Esophagus muscularis mucosa (tissue), 3 donors: ENCODE measurements around the gene SLC10A2.

ENCODE experiments used
- CTCF ChIP-seq, 3 experiments: fragments of 200-600 bp in 2 of 3; fragments of 450-650 bp in 1 of 3; sonication (generic) in 2 of 3; IDR thresholded peaks; one replicate each; pipeline ENCODE4 v1.5.1; 2017 to 2019; ENCODE audit warnings: antibody characterized with exemption in 3 of 3, mild to moderate bottlenecking in 2 of 3, moderate library complexity in 1 of 3
- POLR2A ChIP-seq: fragments of 450-650 bp; IDR thresholded peaks from one replicate; pipeline ENCODE4 v1.6.1; 2017; ENCODE audit warnings: antibody characterized with exemption, moderate library complexity, mild to moderate bottlenecking, low read depth

GRCh38 chr13:102999499-102999898 lies 66.7 kb downstream of the SLC10A2 start:
- TF ChIP-seq POLR2A, result no peak
- no peak for TF ChIP-seq CTCF (IDR thresholded peaks at IDR 0.05)
